Measurements from ENCODE around the gene UMODL1. TPM values are rescaled to one million over a fixed set of nuclear protein-coding genes. Genes with fewer than 3 reads are reported as not detected.

UMODL1 gene
- total RNA-seq, 1 experiment from 2014 or later: not detected

DNA sequence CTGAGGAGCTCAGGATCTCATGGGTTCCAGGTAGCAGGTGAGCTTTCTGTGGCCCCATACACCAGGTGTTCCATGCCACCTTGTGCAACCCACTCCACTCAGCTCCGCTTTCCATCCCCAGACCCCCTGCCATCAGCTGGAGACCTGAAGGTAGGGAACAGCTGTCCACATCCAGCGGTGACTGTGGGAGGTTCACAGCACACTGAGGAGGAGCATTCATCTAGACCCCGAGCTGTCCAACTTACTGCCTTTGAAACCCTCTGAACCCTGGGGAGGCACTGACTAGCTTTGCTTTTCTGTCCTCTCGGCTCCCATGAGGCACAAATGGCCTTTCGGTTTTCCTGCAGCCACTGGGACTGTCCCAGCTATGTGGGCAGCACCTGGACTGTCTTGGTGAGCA, 119.9 kb downstream of the UMODL1 start:
- DNase-seq (ENCODE audit: low spot score): no peak
- in situ Hi-C loops (cut with HindIII; ENCODE audit: low sequenced_read_pairs): no loop called here

DNA sequence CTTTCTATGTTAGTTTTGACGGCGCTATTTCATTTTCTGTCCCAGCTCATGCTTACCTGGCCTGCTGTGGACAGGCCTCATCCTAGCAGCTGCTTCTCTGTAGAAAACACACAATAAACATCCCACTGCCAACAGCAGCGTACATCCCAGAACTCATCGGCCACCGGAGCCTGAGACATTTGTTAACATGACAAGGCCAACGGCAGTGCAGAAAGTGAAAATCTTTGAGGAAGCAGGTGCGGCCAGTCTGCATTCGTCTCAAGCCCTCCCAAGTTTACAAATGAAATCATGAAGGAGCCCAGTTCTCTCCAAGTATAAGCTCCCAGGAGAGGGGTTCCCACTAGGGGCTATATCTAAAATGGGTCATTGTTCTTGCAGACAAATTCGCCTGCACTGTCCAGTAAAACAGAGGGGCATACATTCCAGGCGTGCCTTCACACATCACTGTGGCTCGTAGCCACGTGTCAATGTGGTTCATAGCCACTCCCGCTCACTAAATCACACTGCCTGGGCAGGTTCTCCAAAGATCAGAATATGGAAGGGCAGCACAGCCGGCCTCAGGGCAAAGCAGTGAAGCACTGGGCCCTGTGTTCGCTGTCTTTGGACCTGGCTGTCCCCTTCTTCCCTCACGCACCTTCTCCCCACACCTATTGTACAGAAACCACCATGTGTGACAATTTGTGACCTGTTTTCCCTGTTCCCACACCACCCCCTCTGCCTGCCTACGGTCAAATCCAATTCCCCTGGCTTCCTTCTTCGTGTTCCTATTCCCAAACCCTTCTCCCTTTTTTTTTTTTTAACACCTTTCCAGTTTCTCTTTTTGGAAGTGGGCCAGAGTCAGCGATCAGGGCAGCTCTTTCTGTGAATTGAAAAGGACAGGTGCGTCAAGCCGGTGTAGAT, 120.8 kb downstream of the UMODL1 start:
- in situ Hi-C loops (cut with HindIII; ENCODE audit: low sequenced_read_pairs): no loop called here
- DNase-seq (ENCODE audit: low spot score): no peak

Other genes starting within 250 kb of the UMODL1 start
- gene PRDM15, start 192.0 kb upstream of the UMODL1 start, total RNA-seq (2014; rRNA removed; shearing (Covaris generic)): 2.8 and 5.4 TPM in 2 replicates
- gene C2CD2, start 117.3 kb upstream of the UMODL1 start, total RNA-seq (2014; rRNA removed; shearing (Covaris generic)): 14.7 and 16.3 TPM in 2 replicates
- gene ZBTB21, start 61.0 kb upstream of the UMODL1 start, total RNA-seq (2014; rRNA removed; shearing (Covaris generic)): 5.5 and 22.0 TPM in 2 replicates
- 2.0 and 6.0 TPM in 2 replicates for gene ABCG1, start 147.8 kb downstream of the UMODL1 start, total RNA-seq (2014; rRNA removed; shearing (Covaris generic))
- not detected in 2 replicates for gene TFF3, start 244.1 kb downstream of the UMODL1 start, total RNA-seq (2014; rRNA removed; shearing (Covaris generic))